ENCODE measurements around the gene NSUN6.

Gene NSUN6

GRCh38 chr10:18557960-18558359 is 93.4 kb downstream of the NSUN6 start:
- DNase-seq, result no peak

GRCh38 chr10:18556522-18557147 is 94.8 kb downstream of the NSUN6 start:
- DNase-seq, result no peak

- no peak for DNase-seq
Measured at GRCh38 chr10:18554479-18554878, 96.9 kb downstream of the NSUN6 start.

GRCh38 chr10:18551473-18551872 is 99.9 kb downstream of the NSUN6 start:
- no peak for DNase-seq

- DNase-seq, result no peak
Measured at GRCh38 chr10:18549105-18549504, 102.3 kb downstream of the NSUN6 start.

- no peak for DNase-seq
Measured at GRCh38 chr10:18545621-18546305, 105.6 kb downstream of the NSUN6 start.

GRCh38 chr10:18542832-18543231 is 108.6 kb downstream of the NSUN6 start:
- DNase-seq, result no peak

GRCh38 chr10:18540195-18540594 is 111.2 kb downstream of the NSUN6 start:
- no peak for DNase-seq

GRCh38 chr10:18539335-18539734 is 112.1 kb downstream of the NSUN6 start:
- no peak for DNase-seq

GRCh38 chr10:18533896-18534295 is 117.5 kb downstream of the NSUN6 start:
- DNase-seq, result no peak

- no peak for DNase-seq
Measured at GRCh38 chr10:18532881-18533535, 118.4 kb downstream of the NSUN6 start.

GRCh38 chr10:18528292-18528691 is 123.1 kb downstream of the NSUN6 start:
- DNase-seq, result no peak

GRCh38 chr10:18527687-18528086 is 123.7 kb downstream of the NSUN6 start:
- DNase-seq, result no peak

GRCh38 chr10:18523858-18524257 is 127.5 kb downstream of the NSUN6 start:
- DNase-seq, result no peak

- no peak for DNase-seq
Measured at GRCh38 chr10:18523025-18523424, 128.4 kb downstream of the NSUN6 start.

- DNase-seq, result no peak
Measured at GRCh38 chr10:18516851-18517250, 134.5 kb downstream of the NSUN6 start.

GRCh38 chr10:18514537-18514936 is 136.8 kb downstream of the NSUN6 start:
- DNase-seq, result no peak

GRCh38 chr10:18508587-18508986 is 142.8 kb downstream of the NSUN6 start:
- DNase-seq, result no peak

GRCh38 chr10:18505456-18506118 is 145.8 kb downstream of the NSUN6 start:
- DNase-seq, result no peak

- DNase-seq, result no peak
Measured at GRCh38 chr10:18504161-18504560, 147.2 kb downstream of the NSUN6 start.

- no peak for DNase-seq
Measured at GRCh38 chr10:18501629-18502028, 149.8 kb downstream of the NSUN6 start.

GRCh38 chr10:18501198-18501597 is 150.2 kb downstream of the NSUN6 start:
- DNase-seq, result no peak

- DNase-seq, result no peak
Measured at GRCh38 chr10:18500576-18500975, 150.8 kb downstream of the NSUN6 start.

- DNase-seq, result no peak
Measured at GRCh38 chr10:18498998-18499397, 152.4 kb downstream of the NSUN6 start.

Measured in CD4-positive, alpha-beta T cell treated with Interleukin-4 for 1 hour (primary cell).